HFF-Myc (cell line): ENCODE data around the gene LMOD1.
"Not testable (repeated sequence)": the region's sequence is repeated elsewhere in the genome, so short reads cannot be mapped to it uniquely, and the experiment has no call there.

Experiments
- DNase-seq: peaks from one replicate; pipeline ENCODE4 v3.0.0-alpha.2; 2011; ENCODE audit warnings: low read depth; ENCODE audit errors: extremely low read depth
- H3K4me3 ChIP-seq: replicated peaks from 2 replicates; pipeline ENCODE4 v1.5.1; 2011; ENCODE audit warnings: low read depth, mild to moderate bottlenecking, control low read depth, low read length
- CTCF ChIP-seq: IDR thresholded peaks from 2 replicates; pipeline ENCODE4 v1.5.1; 2012; ENCODE audit warnings: mild to moderate bottlenecking, low read depth, low read length, control low read depth; ENCODE audit errors: missing control alignments

LMOD1 gene

GRCh38 chr1:201907621-201908020 is 38.7 kb downstream of the LMOD1 start:
- no peak overlapping the region for H3K4me3 ChIP-seq
- TF ChIP-seq CTCF, result no peak
- DNase-seq, result no peak

- TF ChIP-seq CTCF, result no peak
- no peak for DNase-seq
- H3K4me3 ChIP-seq, result no peak overlapping the region
Observed at GRCh38 chr1:201906336-201906735, 40.0 kb downstream of the LMOD1 start.

GRCh38 chr1:201905234-201905890 is 41.0 kb downstream of the LMOD1 start:
- DNase-seq, result no peak
- H3K4me3 ChIP-seq, result no peak overlapping the region
- TF ChIP-seq CTCF, result no peak

- no peak overlapping the region for H3K4me3 ChIP-seq
- DNase-seq, result peak; percentile 70
- TF ChIP-seq CTCF, result no peak
Observed at GRCh38 chr1:201904579-201904978, 41.8 kb downstream of the LMOD1 start.

- no peak for DNase-seq
- TF ChIP-seq CTCF, result no peak
- H3K4me3 ChIP-seq, result no peak overlapping the region
Observed at GRCh38 chr1:201903135-201903534, 43.2 kb downstream of the LMOD1 start.

GRCh38 chr1:201902198-201902597 is 44.1 kb downstream of the LMOD1 start:
- no peak for DNase-seq
- H3K4me3 ChIP-seq, result no peak overlapping the region
- no peak for TF ChIP-seq CTCF

GRCh38 chr1:201901036-201901435 is 45.3 kb downstream of the LMOD1 start:
- H3K4me3 ChIP-seq, DNase-seq: not testable (repeated sequence)
